Neural cell (in vitro differentiated cells): ENCODE measurements around the gene TMEM40.

Experiments
- CTCF ChIP-seq: fragments of 450-650 bp; IDR thresholded peaks from 2 replicates; pipeline ENCODE4 v1.5.1; 2014; ENCODE audit warnings: antibody characterized with exemption, mild to moderate bottlenecking, moderate library complexity; ENCODE audit not compliant: poor library complexity, severe bottlenecking
- EP300 ChIP-seq: fragments of 450-650 bp; conservative IDR thresholded peaks from 2 replicates; pipeline ENCODE4 v1.6.1; 2014; ENCODE audit warnings: antibody characterized with exemption, mild to moderate bottlenecking, moderate library complexity; ENCODE audit not compliant: poor library complexity, severe bottlenecking
- EZH2 ChIP-seq: fragments of 200-600, 300-800 bp; shearing (Covaris generic), sonication (generic); IDR thresholded peaks from 2 replicates; pipeline ENCODE4 v1.6.1; 2014; ENCODE audit warnings: antibody characterized with exemption, low read length, borderline replicate concordance, mild to moderate bottlenecking; ENCODE audit not compliant: insufficient read depth, poor library complexity, severe bottlenecking
- MXI1 ChIP-seq: fragments of 450-650 bp; conservative IDR thresholded peaks from 2 replicates; pipeline ENCODE4 v1.6.1; 2014; ENCODE audit warnings: antibody characterized with exemption, mild to moderate bottlenecking; ENCODE audit not compliant: poor library complexity, severe bottlenecking
- POLR2AphosphoS5 ChIP-seq: IDR thresholded peaks from 2 replicates; pipeline ENCODE4 v1.6.1; 2012
- RAD21 ChIP-seq: fragments of 450-650 bp; conservative IDR thresholded peaks from 2 replicates; pipeline ENCODE4 v1.6.1; 2014; ENCODE audit warnings: antibody characterized with exemption, mild to moderate bottlenecking, moderate library complexity
- REST ChIP-seq: IDR thresholded peaks from 2 replicates; pipeline ENCODE4 v1.6.1; 2012; ENCODE audit warnings: borderline replicate concordance
- TAF1 ChIP-seq: IDR thresholded peaks from 2 replicates; pipeline ENCODE4 v1.6.1; 2012; ENCODE audit warnings: low read depth

- TF ChIP-seq CTCF (no peak), EZH2 (no peak), EP300 (no peak), TAF1 (no peak), POLR2AphosphoS5 (no peak), MXI1 (no peak), REST (no peak), RAD21 (no peak)
Observed at GRCh38 chr3:12705374-12705926, 53.6 kb downstream of the TMEM40 start.
